ENCODE results near the gene RDX. TPM values are rescaled to one million over a fixed set of nuclear protein-coding genes. Genes with fewer than 3 reads are reported as not detected.

RDX gene
- total RNA-seq, 4 donors from 2014 or later: 38.5 to 115 (median 97.7) TPM

GRCh38 chr11:110200836-110201235 lies 95.6 kb downstream of the RDX start:
- Histone ChIP-seq H3K27me3 (no peaks in the 10 kb centered on the region), H3K4me3 (no peak overlapping the region), H3K4me1 (no peaks in the 10 kb centered on the region), H3K36me3 (no peaks in the 10 kb centered on the region), H3K27ac (no peak overlapping the region), H3K9me3 (no peaks in the 10 kb centered on the region)
- DNase-seq: no peak
- intact Hi-C loops (cut with DNase I; ENCODE audit: low total_unique reads): no loop called here
- TF ChIP-seq POLR2A (IDR thresholded peaks at IDR 0.05) (no peak), CTCF (IDR thresholded peaks at IDR 0.05) (no peak)

GRCh38 chr11:110200241-110200640 lies 96.2 kb downstream of the RDX start:
- H3K27ac ChIP-seq: no peak overlapping the region
- no peaks in the 10 kb centered on the region for H3K4me1 ChIP-seq
- H3K4me3 ChIP-seq: no peak overlapping the region
- intact Hi-C loops (cut with DNase I; ENCODE audit: low total_unique reads): no loop called here
- H3K36me3 ChIP-seq: no peaks in the 10 kb centered on the region
- H3K27me3 ChIP-seq: no peaks in the 10 kb centered on the region
- H3K9me3 ChIP-seq: no peaks in the 10 kb centered on the region
- DNase-seq: no peak
- no peak for TF ChIP-seq POLR2A (IDR thresholded peaks at IDR 0.05)
- no peak for TF ChIP-seq CTCF (IDR thresholded peaks at IDR 0.05)

- intact Hi-C loops (cut with DNase I; ENCODE audit: low total_unique reads): loop anchor here (5.0 kb wide), 1 partner anchor 178 kb away; no protein-coding TSS in a partner anchor
- no peak for TF ChIP-seq POLR2A (IDR thresholded peaks at IDR 0.05)
- no peak for TF ChIP-seq CTCF (IDR thresholded peaks at IDR 0.05)
- DNase-seq: no peak
Measured at GRCh38 chr11:110199184-110199981, 97.0 kb downstream of the RDX start.

GRCh38 chr11:110198031-110198729 lies 98.2 kb downstream of the RDX start:
- H3K4me1 ChIP-seq: no peaks in the 10 kb centered on the region
- no peak for DNase-seq
- intact Hi-C loops (cut with DNase I; ENCODE audit: low total_unique reads): loop anchor here (5.0 kb wide), 1 partner anchor 179 kb away; no protein-coding TSS in a partner anchor
- H3K27ac ChIP-seq: no peak overlapping the region
- TF ChIP-seq CTCF (IDR thresholded peaks at IDR 0.05) (no peak), POLR2A (IDR thresholded peaks at IDR 0.05) (no peak)
- H3K4me3 ChIP-seq: no peak overlapping the region
- H3K36me3 ChIP-seq: no peaks in the 10 kb centered on the region
- no peaks in the 10 kb centered on the region for H3K9me3 ChIP-seq
- H3K27me3 ChIP-seq: no peaks in the 10 kb centered on the region

More at GRCh38 chr11:110199184-110199981, 97.0 kb downstream of the RDX start:
- Histone ChIP-seq H3K9me3 (no peaks in the 10 kb centered on the region), H3K4me3 (no peak overlapping the region), H3K4me1 (no peaks in the 10 kb centered on the region), H3K27ac (no peak overlapping the region), H3K27me3 (no peaks in the 10 kb centered on the region), H3K36me3 (no peaks in the 10 kb centered on the region)

GRCh38 chr11:110196884-110197420 lies 99.5 kb downstream of the RDX start:
- no peak for DNase-seq
- Histone ChIP-seq H3K9me3 (no peaks in the 10 kb centered on the region), H3K4me1 (no peaks in the 10 kb centered on the region), H3K36me3 (no peaks in the 10 kb centered on the region), H3K4me3 (no peak overlapping the region), H3K27me3 (no peaks in the 10 kb centered on the region), H3K27ac (no peak overlapping the region)
- intact Hi-C loops (cut with DNase I; ENCODE audit: low total_unique reads): loop anchor here (5.0 kb wide), 1 partner anchor 180 kb away; no protein-coding TSS in a partner anchor
- TF ChIP-seq CTCF (IDR thresholded peaks at IDR 0.05) (no peak), POLR2A (IDR thresholded peaks at IDR 0.05) (no peak)
